Neural crest cell (in vitro differentiated cells): ENCODE measurements around the gene KCNC2. TPM values are rescaled to one million over a fixed set of nuclear protein-coding genes. Genes with fewer than 3 reads are reported as not detected.

Experiments
- DNase-seq: peaks from one replicate; pipeline ENCODE4 v3.0.0; 2021; ENCODE audit warnings: low read depth, mixed read lengths, low spot score
- H3K27ac Mint-ChIP-seq: one replicate; pipeline ENCODE4 v1.8.0; 2021; ENCODE audit warnings: mild to moderate bottlenecking, mixed read lengths; ENCODE audit not compliant: unreplicated experiment
- H3K27me3 Mint-ChIP-seq: 2 replicates; pipeline ENCODE4 v1.8.0; 2021; ENCODE audit warnings: low read depth, mild to moderate bottlenecking, mixed read lengths
- H3K36me3 Mint-ChIP-seq: 2 replicates; pipeline ENCODE4 v1.8.0; 2021; ENCODE audit warnings: low read depth, mild to moderate bottlenecking, mixed read lengths
- H3K4me1 Mint-ChIP-seq: 2 replicates; pipeline ENCODE4 v1.8.0; 2021; ENCODE audit warnings: mixed read lengths
- H3K4me3 Mint-ChIP-seq: one replicate; pipeline ENCODE4 v1.8.0; 2021; ENCODE audit warnings: mild to moderate bottlenecking, mixed read lengths
- H3K9me3 Mint-ChIP-seq: 2 replicates; pipeline ENCODE4 v1.8.0; 2021; ENCODE audit warnings: mixed read lengths
- total RNA-seq: library from RNA; stranded (reverse); gene quantifications from 2 replicates; pipeline ENCODE4 v1.2.1, GENCODE V29; 2021
- TF ChIP-seq, protein P1 (sequence below): fragments of 200-600 bp; sonication (generic); conservative IDR thresholded peaks from 2 replicates; pipeline ENCODE4 v1.5.0; 2021; ENCODE audit warnings: antibody characterized with exemption, mild to moderate bottlenecking

KCNC2 gene
- total RNA-seq, 1 donor from 2014 or later: not detected

DNA sequence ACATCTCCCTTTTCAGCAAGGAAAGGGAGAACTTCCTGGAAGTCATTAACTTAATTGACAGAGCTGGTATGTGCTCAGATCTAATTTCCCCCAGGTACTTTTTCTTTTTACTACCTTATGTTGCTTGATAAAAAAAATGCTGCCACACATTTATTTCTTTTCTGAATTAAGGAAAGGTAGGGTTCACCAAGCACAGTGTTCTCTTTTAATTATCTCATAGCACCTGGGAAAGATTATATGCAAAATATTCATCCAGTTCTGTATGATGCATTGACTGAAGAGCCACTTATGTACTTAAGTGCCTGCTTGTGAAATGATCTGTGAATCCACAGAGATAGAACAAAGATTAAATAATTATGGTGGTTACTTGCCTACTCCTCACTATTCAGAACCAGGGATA, 25.1 kb downstream of the KCNC2 start:
- H3K4me3 Mint-ChIP-seq: no peak overlapping the region
- no peaks in the 10 kb centered on the region for H3K9me3 Mint-ChIP-seq
- DNase-seq: no peak
- no peaks in the 10 kb centered on the region for H3K4me1 Mint-ChIP-seq
- no peaks in the 10 kb centered on the region for H3K27me3 Mint-ChIP-seq
- TF ChIP-seq, protein P1, sequence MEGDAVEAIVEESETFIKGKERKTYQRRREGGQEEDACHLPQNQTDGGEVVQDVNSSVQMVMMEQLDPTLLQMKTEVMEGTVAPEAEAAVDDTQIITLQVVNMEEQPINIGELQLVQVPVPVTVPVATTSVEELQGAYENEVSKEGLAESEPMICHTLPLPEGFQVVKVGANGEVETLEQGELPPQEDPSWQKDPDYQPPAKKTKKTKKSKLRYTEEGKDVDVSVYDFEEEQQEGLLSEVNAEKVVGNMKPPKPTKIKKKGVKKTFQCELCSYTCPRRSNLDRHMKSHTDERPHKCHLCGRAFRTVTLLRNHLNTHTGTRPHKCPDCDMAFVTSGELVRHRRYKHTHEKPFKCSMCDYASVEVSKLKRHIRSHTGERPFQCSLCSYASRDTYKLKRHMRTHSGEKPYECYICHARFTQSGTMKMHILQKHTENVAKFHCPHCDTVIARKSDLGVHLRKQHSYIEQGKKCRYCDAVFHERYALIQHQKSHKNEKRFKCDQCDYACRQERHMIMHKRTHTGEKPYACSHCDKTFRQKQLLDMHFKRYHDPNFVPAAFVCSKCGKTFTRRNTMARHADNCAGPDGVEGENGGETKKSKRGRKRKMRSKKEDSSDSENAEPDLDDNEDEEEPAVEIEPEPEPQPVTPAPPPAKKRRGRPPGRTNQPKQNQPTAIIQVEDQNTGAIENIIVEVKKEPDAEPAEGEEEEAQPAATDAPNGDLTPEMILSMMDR: no peak
- no peaks in the 10 kb centered on the region for H3K36me3 Mint-ChIP-seq
- H3K27ac Mint-ChIP-seq: no peak overlapping the region

DNA sequence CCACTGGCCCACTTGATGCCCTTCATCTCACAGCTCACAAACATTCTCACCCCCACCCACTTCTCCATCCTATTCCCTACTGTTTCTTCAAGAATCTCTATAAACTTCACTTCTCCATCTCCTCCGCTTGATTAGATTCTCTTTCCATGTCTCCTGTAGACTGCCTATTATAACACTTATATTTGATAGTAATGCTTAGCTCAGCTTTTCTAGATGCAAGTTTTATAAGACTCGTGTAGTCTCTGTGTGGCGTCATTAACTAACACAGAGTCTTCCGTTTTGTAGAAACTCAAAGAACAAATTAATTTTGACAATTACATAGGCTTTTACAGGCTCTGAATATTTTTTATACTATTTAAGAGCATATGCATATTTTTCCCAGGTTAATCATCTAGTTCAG, 25.7 kb downstream of the KCNC2 start:
- DNase-seq: no peak
- no peak overlapping the region for H3K4me3 Mint-ChIP-seq
- TF ChIP-seq, protein P1: no peak
- no peaks in the 10 kb centered on the region for H3K27me3 Mint-ChIP-seq
- no peak overlapping the region for H3K27ac Mint-ChIP-seq
- no peaks in the 10 kb centered on the region for H3K4me1 Mint-ChIP-seq
- no peaks in the 10 kb centered on the region for H3K9me3 Mint-ChIP-seq
- no peaks in the 10 kb centered on the region for H3K36me3 Mint-ChIP-seq

- Mint-ChIP-seq H3K27me3 (no peaks in the 10 kb centered on the region), H3K4me1 (no peaks in the 10 kb centered on the region), H3K9me3 (no peaks in the 10 kb centered on the region), H3K27ac (no peak overlapping the region), H3K4me3 (no peak overlapping the region), H3K36me3 (no peaks in the 10 kb centered on the region)
- DNase-seq: no peak
- TF ChIP-seq, protein P1: no peak
These were observed 31.6 kb downstream of the KCNC2 start for GRCh38 chr12:75177997-75178396.

DNA sequence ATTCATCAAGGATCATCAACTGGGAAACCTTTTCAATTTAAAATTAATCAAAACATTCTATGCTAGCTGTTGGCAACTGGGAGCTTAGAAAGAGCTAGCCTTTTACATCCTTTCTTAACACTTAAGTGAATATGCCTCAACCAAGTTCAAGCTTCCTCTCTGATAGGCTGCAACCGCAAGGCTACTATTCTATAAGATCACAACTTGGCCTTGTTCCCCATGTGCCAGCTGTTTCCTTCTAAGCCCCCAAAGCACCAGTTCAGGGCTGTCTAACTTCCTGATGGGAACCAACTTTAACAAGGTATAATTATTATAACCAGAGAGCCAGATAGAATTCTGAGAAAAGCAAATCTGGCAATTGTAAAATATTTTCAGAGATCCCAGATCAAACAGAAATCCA, 37.0 kb downstream of the KCNC2 start:
- Mint-ChIP-seq H3K9me3 (no peaks in the 10 kb centered on the region), H3K27me3 (no peaks in the 10 kb centered on the region), H3K27ac (no peak overlapping the region), H3K4me3 (no peak overlapping the region), H3K36me3 (no peaks in the 10 kb centered on the region), H3K4me1 (no peaks in the 10 kb centered on the region)
- TF ChIP-seq, protein P1: no peak
- no peak for DNase-seq

GRCh38 chr12:75170640-75171185, 38.9 kb downstream of the KCNC2 start:
- H3K36me3 Mint-ChIP-seq: no peaks in the 10 kb centered on the region
- no peak for DNase-seq
- TF ChIP-seq, protein P1: no peak
- no peaks in the 10 kb centered on the region for H3K27me3 Mint-ChIP-seq
- H3K4me3 Mint-ChIP-seq: no peak overlapping the region
- H3K9me3 Mint-ChIP-seq: no peaks in the 10 kb centered on the region
- no peaks in the 10 kb centered on the region for H3K4me1 Mint-ChIP-seq
- H3K27ac Mint-ChIP-seq: no peak overlapping the region
